ENCODE results near the gene CA14.
"Not testable (repeated sequence)": the region's sequence is repeated elsewhere in the genome, so short reads cannot be mapped to it uniquely, and the experiment has no call there.

Gene CA14

DNA sequence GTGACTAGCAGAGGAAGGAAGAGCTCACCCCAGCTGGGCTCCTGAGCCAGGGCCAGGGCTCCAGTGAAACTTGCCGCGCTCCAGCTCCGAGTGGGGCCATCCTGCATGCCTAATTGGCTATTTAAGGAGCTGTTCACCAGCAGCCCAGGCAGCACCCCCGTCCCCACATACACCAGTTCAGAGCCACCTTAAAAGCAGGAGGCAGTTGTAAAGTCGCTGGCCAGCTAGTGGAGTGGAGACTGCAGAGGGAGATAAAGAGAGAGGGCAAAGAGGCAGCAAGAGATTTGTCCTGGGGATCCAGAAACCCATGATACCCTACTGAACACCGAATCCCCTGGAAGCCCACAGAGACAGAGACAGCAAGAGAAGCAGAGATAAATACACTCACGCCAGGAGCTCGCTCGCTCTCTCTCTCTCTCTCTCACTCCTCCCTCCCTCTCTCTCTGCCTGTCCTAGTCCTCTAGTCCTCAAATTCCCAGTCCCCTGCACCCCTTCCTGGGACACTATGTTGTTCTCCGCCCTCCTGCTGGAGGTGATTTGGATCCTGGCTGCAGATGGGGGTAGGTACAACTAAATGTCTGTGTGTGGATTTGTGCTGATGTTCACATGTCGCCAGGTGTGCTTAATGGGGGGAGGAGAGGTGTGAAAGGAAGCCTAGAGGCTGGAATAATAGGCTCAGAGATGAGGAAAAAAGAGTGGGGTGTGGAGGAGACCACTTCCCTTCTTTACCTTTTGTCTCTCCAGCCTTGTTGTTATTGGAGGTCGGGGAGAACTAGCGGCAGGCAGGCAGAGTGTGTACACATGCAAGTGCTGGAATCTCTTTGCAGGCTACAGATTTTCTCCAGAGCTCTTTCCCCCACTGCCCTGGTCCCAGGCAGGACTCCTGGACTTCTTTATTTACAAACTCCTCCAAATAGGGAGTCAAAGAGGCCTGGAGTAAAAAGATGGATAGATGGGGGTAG lies at the start of gene CA14:
TSS of gene CA14 (plus strand) at position 151 of the 962 bp plus-strand sequence. CDS start at position 506, 355 bp downstream.
- in situ Hi-C loops (cut with MboI; ENCODE audit: low sequenced_read_pairs) = loop anchor here (10.0 kb wide), 1 partner anchor 297 kb away; no protein-coding TSS in a partner anchor

GRCh38 chr1:150208460-150208859 lies 49.1 kb upstream of the CA14 start:
- in situ Hi-C loops (cut with MboI; ENCODE audit: low sequenced_read_pairs) = not testable (repeated sequence)

- in situ Hi-C loops (cut with MboI; ENCODE audit: low sequenced_read_pairs) = no loop called here
Observed at GRCh38 chr1:150210091-150210490, 47.5 kb upstream of the CA14 start.

DNA sequence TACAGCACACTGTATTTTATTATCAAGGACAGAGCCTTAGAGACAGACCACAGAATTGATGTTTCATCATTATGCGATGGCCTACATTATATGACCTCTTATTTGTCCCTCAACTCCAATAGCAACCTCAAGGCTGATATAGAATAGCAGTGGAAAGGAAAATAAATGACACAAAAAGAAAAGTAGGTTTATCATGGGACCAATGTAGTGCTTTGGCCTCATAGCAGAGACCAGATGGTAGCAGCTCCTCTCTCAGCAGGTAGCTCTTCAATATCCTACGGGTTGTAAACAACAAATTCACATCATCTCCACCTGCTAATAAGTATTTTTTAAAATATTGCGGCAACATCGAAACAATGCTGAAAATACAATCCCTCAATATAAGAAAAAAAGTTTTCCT lies 46.9 kb upstream of the CA14 start:
- in situ Hi-C loops (cut with MboI; ENCODE audit: low sequenced_read_pairs) = no loop called here

- in situ Hi-C loops (cut with MboI; ENCODE audit: low sequenced_read_pairs) = no loop called here
Observed at GRCh38 chr1:150212070-150212469, 45.5 kb upstream of the CA14 start.

DNA sequence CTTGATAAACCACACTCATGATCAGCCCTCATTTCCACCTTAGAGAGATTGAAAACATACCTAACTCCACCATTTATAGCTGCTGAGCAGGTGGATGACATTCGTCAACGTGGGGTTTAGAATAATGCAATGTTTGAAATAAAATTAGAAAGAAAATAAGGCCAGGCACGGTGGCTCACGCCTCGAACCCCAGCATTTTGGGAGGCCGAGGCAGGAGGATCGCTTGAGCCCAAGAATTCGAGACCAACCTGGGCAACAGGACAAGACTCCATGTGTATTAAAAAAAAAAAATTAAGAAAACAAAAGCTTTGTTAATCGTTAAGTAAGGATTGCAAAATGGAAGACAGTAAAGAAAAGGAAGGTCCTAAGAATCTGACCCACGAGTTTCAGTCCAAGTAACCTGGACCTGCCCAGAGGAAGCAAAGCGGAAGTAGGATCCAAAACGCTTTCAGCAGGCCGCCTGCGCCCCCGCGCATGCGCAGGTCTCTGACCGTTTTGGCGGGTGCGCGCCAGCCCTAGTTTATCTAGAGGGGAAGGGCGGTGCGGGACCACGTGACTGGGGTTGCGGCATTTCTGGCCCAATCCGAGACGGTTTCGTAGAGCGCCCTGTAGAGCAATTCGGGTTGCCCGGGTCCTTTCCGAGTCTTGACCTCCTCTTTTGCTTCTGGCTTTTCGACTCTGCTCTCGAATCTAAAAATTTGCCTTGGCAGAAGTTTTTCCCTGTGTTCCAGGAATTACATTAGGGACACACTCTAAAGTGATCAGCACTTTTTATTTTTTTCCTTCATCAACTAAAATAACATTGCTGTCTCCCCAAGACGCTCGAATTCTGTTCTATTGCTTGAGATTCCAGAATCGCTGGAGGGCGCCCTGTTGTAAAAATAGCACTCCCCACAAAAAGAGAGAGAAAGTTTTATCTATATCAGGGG lies 44.1 kb upstream of the CA14 start:
- in situ Hi-C loops (cut with MboI; ENCODE audit: low sequenced_read_pairs) = no loop called here

DNA sequence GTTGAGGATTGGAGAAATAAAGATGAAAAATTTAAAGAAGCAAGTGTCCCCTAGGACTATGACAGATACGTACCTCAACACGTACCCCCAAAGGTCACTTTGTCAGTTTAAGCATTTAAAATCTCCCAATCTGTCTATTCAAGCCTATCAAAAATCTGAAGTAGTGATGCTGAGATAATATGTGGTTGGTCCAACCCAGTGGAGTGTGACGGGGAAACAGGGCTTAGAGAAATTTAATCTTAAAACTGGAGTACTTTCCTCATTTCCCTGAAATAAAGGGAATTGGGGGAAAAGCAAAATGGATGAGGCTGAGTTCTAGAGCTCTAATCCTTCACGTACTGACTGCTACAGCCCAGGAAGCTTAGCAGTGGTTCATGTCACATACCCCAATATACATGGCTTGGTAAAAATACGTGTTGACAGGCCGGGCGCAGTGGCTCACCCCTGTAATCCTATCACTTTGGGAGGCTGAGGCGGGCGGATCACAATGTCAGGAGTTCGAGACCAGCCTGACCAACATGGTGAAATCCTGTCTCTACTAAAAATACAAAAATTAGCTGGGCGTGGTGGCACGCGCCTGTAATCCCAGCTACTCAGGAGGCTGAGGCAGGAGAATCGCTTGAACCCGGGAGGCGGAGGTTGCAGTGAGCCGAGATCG lies 43.3 kb upstream of the CA14 start:
- in situ Hi-C loops (cut with MboI; ENCODE audit: low sequenced_read_pairs) = not testable (repeated sequence)

DNA sequence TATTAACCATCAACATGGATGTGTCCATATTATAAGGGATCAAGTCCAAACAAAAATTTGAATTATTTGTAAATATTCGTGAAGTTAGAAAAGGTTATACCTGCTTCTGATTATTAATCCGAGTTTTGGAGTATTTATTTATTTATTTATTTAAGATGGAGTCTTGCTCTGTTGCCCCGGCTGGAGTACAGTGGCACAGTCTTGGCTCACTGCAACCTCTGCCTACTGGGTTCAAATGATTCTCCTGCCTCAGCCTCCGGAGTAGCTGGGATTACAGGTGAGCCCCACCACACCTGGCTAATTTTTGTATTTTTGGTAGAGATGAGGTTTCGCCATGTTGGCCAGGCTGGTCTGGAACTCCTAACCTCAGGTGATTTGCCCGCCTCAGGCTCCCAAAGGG lies 41.7 kb upstream of the CA14 start:
- in situ Hi-C loops (cut with MboI; ENCODE audit: low sequenced_read_pairs) = not testable (repeated sequence)

GRCh38 chr1:150221552-150221951 lies 36.0 kb upstream of the CA14 start:
- in situ Hi-C loops (cut with MboI; ENCODE audit: low sequenced_read_pairs) = no loop called here

GRCh38 chr1:150224983-150225382 lies 32.6 kb upstream of the CA14 start:
- in situ Hi-C loops (cut with MboI; ENCODE audit: low sequenced_read_pairs) = no loop called here

- in situ Hi-C loops (cut with MboI; ENCODE audit: low sequenced_read_pairs) = no loop called here
Observed at GRCh38 chr1:150225546-150225945, 32.0 kb upstream of the CA14 start.

DNA sequence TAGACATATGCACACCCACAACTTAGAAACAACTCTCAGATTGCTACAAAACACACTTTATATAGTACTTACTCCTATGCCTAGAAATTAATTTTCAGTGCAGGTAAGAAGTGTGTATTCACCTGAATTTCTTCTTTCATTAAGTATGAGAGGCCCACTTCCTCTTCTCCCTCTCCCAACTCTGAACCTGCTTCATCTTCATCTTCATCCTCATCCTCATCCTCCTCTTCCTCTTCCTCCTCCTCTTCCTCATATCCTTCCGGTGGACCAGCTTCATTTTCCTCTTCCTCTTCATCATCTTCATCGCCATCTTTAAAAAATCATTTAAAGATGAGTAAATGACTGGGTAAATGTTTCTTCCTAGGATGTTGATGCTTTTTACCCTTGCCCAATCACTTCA lies 31.1 kb upstream of the CA14 start:
- in situ Hi-C loops (cut with MboI; ENCODE audit: low sequenced_read_pairs) = no loop called here

- in situ Hi-C loops (cut with MboI; ENCODE audit: low sequenced_read_pairs) = no loop called here
Observed at GRCh38 chr1:150227228-150227627, 30.3 kb upstream of the CA14 start.

DNA sequence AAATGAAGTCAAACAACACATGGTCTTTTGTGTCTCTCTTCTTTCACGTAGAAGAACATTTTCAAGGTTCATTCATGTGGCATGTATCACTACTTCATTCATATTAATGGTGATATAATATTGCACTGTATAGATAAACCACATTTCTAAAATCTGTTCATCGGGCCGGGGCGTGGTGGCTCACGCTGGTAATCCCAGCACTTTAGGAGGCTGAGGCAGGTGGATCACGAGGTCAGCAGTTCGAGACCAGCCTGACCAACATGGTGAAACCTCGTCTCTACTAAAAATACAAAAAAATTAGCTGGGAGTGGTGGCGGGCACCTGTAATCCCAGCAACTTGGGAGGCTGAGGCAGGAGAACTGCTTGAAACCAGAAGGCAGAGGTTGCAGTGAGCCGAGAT lies 29.3 kb upstream of the CA14 start:
- in situ Hi-C loops (cut with MboI; ENCODE audit: low sequenced_read_pairs) = not testable (repeated sequence)

GRCh38 chr1:150232921-150233320 lies 24.7 kb upstream of the CA14 start:
- in situ Hi-C loops (cut with MboI; ENCODE audit: low sequenced_read_pairs) = not testable (repeated sequence)

- in situ Hi-C loops (cut with MboI; ENCODE audit: low sequenced_read_pairs) = no loop called here
Observed at GRCh38 chr1:150233359-150234308, 23.9 kb upstream of the CA14 start.

GRCh38 chr1:150234309-150234565 lies 23.3 kb upstream of the CA14 start:
- in situ Hi-C loops (cut with MboI; ENCODE audit: low sequenced_read_pairs) = no loop called here

DNA sequence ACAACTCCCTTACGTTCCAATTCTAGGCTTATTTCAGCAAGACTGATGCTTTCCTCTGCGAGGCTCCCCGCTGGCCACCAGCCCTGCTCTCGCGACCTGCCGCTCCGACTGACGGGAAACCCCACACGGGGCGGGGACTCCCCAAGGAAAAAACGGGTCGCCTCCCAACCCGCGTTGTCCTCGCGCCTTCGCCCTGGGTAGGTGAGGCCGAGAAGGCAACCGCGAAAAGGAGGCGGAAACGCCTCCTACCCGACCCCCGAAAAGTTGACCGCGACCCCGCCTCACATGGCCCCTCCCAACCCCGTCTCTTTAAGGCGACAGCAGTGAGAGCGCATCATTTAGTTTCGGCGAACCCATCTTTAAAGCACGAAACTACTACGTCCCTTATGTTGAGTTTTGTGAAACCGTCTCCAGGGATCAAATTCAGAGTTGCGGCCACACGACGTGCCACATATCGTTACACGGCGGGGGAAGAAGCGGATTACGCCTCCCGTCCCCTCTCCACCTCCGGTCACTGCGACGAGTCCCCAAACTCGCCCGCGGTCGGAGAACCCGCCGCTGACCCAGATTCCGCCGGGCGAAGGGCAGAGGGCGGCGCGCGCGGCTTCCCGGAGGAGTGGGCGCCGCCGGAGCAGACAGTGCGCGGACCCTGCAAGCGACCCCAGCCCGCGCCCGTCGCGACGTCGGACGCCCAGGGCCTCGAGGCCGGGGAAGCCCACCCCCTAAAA lies 22.8 kb upstream of the CA14 start:
- in situ Hi-C loops (cut with MboI; ENCODE audit: low sequenced_read_pairs) = no loop called here

GRCh38 chr1:150235294-150235851 lies 22.2 kb upstream of the CA14 start:
- in situ Hi-C loops (cut with MboI; ENCODE audit: low sequenced_read_pairs) = no loop called here
